SK-N-SH treated with all-trans-retinoic acid at 6 μM for 48 hours (cell line): ENCODE data around the gene FLRT2.

Source experiments
- ATAC-seq: fragments of 200-7000 bp; cut with Tn5 transposase; 3 replicates; pipeline ENCODE4 v1.9.1; 2020; ENCODE audit warnings: mild to moderate bottlenecking, moderate library complexity
- ARNTL ChIP-seq: fragments of 450-650 bp; formaldehyde crosslinking; IDR thresholded peaks from 2 replicates; pipeline ENCODE4 v1.5.0; 2020; ENCODE audit warnings: low read depth, mild to moderate bottlenecking, moderate library complexity, borderline replicate concordance
- BACH2 ChIP-seq: fragments of 250-450 bp; sonication (Bioruptor Pico); IDR thresholded peaks from 2 replicates; pipeline ENCODE4 v1.9.0; 2021; ENCODE audit warnings: mild to moderate bottlenecking, borderline replicate concordance
- CSDC2 ChIP-seq: fragments of 250-450 bp; sonication (Bioruptor Pico); IDR thresholded peaks from 2 replicates; pipeline ENCODE4 v1.5.0; 2020; ENCODE audit warnings: mild to moderate bottlenecking, moderate library complexity
- ESRRG ChIP-seq: fragments of 250-450 bp; sonication (Bioruptor Pico); IDR thresholded peaks from 2 replicates; pipeline ENCODE4 v1.6.1; 2021; ENCODE audit warnings: mild to moderate bottlenecking
- GLIS3 ChIP-seq: fragments of 250-450 bp; sonication (Bioruptor Pico); IDR thresholded peaks from 2 replicates; pipeline ENCODE4 v1.5.0; 2020; ENCODE audit warnings: mild to moderate bottlenecking, moderate library complexity
- ISL1 ChIP-seq: fragments of 250-450 bp; sonication (Bioruptor Pico); IDR thresholded peaks from 2 replicates; pipeline ENCODE4 v2.1.2; 2022; ENCODE audit warnings: mild to moderate bottlenecking, moderate library complexity
- OSR1 ChIP-seq: fragments of 250-450 bp; sonication (Bioruptor Pico); IDR thresholded peaks from 2 replicates; pipeline ENCODE4 v1.8.0; 2022; ENCODE audit warnings: moderate library complexity, mild to moderate bottlenecking, inconsistent platforms
- RARB ChIP-seq: fragments of 250-450 bp; sonication (Bioruptor Pico); IDR thresholded peaks from 2 replicates; pipeline ENCODE4 v1.8.0; 2021; ENCODE audit warnings: mild to moderate bottlenecking, moderate library complexity
- SNAI2 ChIP-seq: fragments of 250-450 bp; sonication (Bioruptor Pico); IDR thresholded peaks from 2 replicates; pipeline ENCODE4 v1.5.0; 2020; ENCODE audit warnings: mild to moderate bottlenecking, moderate library complexity
- TOX ChIP-seq: fragments of 250-450 bp; sonication (Bioruptor Pico); IDR thresholded peaks from 2 replicates; pipeline ENCODE4 v1.8.0; 2021; ENCODE audit warnings: mild to moderate bottlenecking, moderate library complexity, borderline replicate concordance
- ZC3H10 ChIP-seq: fragments of 250-450 bp; sonication (Bioruptor Pico); IDR thresholded peaks from 2 replicates; pipeline ENCODE4 v1.5.1; 2021; ENCODE audit warnings: mild to moderate bottlenecking, moderate library complexity
- ZFP3 ChIP-seq: fragments of 250-450 bp; sonication (Bioruptor Pico); IDR thresholded peaks from 2 replicates; pipeline ENCODE4 v1.5.0; 2020; ENCODE audit warnings: mild to moderate bottlenecking, moderate library complexity
- ZFP30 ChIP-seq: fragments of 450-650 bp; formaldehyde crosslinking; IDR thresholded peaks from 2 replicates; pipeline ENCODE4 v1.5.0; 2022; ENCODE audit warnings: mild to moderate bottlenecking, moderate library complexity
- ZNF565 ChIP-seq: fragments of 450-650 bp; formaldehyde crosslinking; conservative IDR thresholded peaks from 2 replicates; pipeline ENCODE4 v1.5.0; 2020; ENCODE audit warnings: low read depth, mild to moderate bottlenecking, moderate library complexity
- ZNF70 ChIP-seq: fragments of 450-650 bp; formaldehyde crosslinking; IDR thresholded peaks from 2 replicates; pipeline ENCODE4 v1.5.0; 2020; ENCODE audit warnings: mild to moderate bottlenecking, moderate library complexity
- ZNF8 ChIP-seq: fragments of 450-650 bp; formaldehyde crosslinking; IDR thresholded peaks from 2 replicates; pipeline ENCODE4 v1.5.0; 2020; ENCODE audit warnings: mild to moderate bottlenecking, moderate library complexity
- TF ChIP-seq, protein P1 (sequence below): fragments of 250-450 bp; sonication (Bioruptor Pico); IDR thresholded peaks from 2 replicates; pipeline ENCODE4 v1.8.0; 2021; ENCODE audit warnings: low read depth, mild to moderate bottlenecking, moderate library complexity, borderline replicate concordance
- TF ChIP-seq, protein P2 (sequence below): fragments of 250-450 bp; sonication (Bioruptor Pico); IDR thresholded peaks from 2 replicates; pipeline ENCODE4 v1.8.0; 2020; ENCODE audit warnings: mild to moderate bottlenecking, moderate library complexity, borderline replicate concordance
- TF ChIP-seq, protein P3 (sequence below): fragments of 250-450 bp; sonication (Bioruptor Pico); IDR thresholded peaks from 2 replicates; pipeline ENCODE4 v1.5.0; 2020; ENCODE audit warnings: mild to moderate bottlenecking, moderate library complexity
- TF ChIP-seq, protein P4 (sequence below): fragments of 250-450 bp; sonication (Bioruptor Pico); IDR thresholded peaks from 2 replicates; pipeline ENCODE4 v1.5.1; 2021; ENCODE audit warnings: mild to moderate bottlenecking, moderate library complexity

The FLRT2 gene

DNA sequence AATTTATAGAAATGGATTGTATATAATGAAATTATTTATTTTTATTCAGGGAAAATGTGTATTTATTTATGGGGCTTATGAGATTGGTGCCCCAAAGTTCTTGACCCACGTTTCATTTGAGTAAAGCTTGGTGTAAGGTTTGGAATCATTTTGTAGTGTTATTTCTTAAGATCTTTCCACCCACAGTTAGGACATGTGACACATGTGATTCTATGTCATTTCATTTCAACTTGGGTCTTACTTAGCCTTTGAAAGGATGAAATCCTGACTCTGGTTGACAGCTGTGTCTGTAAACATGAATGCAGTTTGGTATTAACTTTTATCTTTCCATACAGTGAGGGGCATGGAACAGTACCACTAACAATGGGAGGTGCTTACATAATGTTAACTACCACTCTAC, 51.7 kb downstream of the FLRT2 start:
- TF ChIP-seq, protein P1, sequence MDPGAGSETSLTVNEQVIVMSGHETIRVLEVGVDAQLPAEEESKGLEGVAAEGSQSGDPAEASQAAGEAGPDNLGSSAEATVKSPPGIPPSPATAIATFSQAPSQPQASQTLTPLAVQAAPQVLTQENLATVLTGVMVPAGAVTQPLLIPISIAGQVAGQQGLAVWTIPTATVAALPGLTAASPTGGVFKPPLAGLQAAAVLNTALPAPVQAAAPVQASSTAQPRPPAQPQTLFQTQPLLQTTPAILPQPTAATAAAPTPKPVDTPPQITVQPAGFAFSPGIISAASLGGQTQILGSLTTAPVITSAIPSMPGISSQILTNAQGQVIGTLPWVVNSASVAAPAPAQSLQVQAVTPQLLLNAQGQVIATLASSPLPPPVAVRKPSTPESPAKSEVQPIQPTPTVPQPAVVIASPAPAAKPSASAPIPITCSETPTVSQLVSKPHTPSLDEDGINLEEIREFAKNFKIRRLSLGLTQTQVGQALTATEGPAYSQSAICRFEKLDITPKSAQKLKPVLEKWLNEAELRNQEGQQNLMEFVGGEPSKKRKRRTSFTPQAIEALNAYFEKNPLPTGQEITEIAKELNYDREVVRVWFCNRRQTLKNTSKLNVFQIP = no peak
- TF ChIP-seq ZFP3 (CRISPR knock-in tag) (no peak), CSDC2 (CRISPR knock-in tag) (no peak), ZNF70 (CRISPR knock-in tag) (no peak), OSR1 (CRISPR knock-in tag) (no peak)
- ATAC-seq = no peak

DNA sequence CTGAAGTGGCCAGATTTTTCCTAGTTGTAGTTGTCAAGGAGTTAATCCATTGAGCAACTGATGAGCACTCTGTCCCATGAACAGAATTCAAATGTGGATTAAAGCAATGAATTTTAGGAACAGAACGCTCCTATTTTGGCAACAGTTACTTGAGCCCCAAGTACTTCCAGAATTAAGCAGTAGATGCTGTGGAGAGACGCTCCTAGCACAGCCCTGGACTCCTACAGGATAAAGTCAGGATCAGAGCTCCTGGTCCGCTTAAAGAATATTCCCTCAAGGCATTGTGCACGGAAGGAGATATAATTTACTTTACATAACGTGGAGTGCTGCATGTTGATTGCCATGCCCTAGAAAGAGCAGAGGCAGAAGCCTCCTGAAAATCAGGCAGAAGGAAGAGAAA, 53.4 kb downstream of the FLRT2 start:
- TF ChIP-seq BACH2 (CRISPR knock-in tag) = no peak
- TF ChIP-seq, all 23 proteins: peak for 0
- ATAC-seq = no peak

DNA sequence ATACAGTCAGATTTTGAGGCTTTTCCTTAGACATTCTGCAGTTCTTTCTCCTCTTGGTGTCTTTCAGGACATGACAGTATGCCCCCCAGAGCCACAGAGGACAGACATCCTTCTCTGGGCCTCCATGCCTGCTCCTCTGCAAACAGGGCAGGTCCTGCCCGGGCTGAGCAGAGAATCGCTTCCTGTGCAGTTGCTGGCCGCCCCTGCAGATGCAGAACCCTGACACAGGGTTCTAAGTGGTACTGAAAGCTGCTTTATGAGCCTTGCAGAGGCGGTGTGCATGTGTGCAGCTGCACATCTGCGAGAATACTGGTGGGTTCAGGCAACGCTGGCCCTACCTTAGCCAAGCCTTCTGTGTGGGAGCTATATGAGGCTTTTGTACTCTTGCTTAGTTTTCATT, 54.5 kb downstream of the FLRT2 start:
- TF ChIP-seq ZNF70 (CRISPR knock-in tag) (no peak), ZFP3 (CRISPR knock-in tag) (no peak), TOX (no peak), ZNF565 (CRISPR knock-in tag) (no peak), RARB (CRISPR knock-in tag) (no peak), GLIS3 (CRISPR knock-in tag) (no peak)
- TF ChIP-seq, protein P1 = no peak
- TF ChIP-seq, protein P2, sequence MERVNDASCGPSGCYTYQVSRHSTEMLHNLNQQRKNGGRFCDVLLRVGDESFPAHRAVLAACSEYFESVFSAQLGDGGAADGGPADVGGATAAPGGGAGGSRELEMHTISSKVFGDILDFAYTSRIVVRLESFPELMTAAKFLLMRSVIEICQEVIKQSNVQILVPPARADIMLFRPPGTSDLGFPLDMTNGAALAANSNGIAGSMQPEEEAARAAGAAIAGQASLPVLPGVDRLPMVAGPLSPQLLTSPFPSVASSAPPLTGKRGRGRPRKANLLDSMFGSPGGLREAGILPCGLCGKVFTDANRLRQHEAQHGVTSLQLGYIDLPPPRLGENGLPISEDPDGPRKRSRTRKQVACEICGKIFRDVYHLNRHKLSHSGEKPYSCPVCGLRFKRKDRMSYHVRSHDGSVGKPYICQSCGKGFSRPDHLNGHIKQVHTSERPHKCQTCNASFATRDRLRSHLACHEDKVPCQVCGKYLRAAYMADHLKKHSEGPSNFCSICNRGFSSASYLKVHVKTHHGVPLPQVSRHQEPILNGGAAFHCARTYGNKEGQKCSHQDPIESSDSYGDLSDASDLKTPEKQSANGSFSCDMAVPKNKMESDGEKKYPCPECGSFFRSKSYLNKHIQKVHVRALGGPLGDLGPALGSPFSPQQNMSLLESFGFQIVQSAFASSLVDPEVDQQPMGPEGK (CRISPR knock-in tag) = no peak
- peak; percentile 13; the same call in 2 of the 3 replicates for ATAC-seq

DNA sequence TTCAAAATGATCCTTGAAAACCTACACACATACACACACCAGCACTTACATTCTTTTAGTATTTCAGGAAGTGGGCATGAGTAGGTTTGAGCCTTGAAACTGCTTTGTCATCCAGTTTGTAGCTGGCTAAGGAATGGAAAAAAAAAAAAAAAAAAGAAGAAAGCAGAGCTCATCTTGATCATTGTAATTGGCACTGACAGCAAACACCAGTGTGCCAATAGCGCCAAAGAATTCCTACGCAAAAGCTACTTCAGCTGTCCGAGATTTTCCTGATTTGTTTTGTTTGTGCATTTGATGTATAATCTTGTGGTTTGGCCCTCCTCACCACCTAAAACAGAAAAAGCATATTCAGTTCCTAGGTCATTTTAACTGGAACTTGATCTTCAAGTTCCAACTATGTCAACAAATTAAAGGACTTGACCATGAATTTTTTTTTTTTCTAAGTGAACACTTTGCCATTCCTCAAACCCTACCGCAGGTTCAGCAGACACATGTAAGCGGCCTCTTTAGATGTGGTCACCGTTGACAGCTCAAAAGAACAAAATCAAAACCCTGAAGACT, 57.3 kb downstream of the FLRT2 start:
- ATAC-seq = peak; percentile 89
- TF ChIP-seq TOX (peak; percentile 82; the same call in 1 of the 2 replicates), SNAI2 (no peak)
- TF ChIP-seq, protein P3, sequence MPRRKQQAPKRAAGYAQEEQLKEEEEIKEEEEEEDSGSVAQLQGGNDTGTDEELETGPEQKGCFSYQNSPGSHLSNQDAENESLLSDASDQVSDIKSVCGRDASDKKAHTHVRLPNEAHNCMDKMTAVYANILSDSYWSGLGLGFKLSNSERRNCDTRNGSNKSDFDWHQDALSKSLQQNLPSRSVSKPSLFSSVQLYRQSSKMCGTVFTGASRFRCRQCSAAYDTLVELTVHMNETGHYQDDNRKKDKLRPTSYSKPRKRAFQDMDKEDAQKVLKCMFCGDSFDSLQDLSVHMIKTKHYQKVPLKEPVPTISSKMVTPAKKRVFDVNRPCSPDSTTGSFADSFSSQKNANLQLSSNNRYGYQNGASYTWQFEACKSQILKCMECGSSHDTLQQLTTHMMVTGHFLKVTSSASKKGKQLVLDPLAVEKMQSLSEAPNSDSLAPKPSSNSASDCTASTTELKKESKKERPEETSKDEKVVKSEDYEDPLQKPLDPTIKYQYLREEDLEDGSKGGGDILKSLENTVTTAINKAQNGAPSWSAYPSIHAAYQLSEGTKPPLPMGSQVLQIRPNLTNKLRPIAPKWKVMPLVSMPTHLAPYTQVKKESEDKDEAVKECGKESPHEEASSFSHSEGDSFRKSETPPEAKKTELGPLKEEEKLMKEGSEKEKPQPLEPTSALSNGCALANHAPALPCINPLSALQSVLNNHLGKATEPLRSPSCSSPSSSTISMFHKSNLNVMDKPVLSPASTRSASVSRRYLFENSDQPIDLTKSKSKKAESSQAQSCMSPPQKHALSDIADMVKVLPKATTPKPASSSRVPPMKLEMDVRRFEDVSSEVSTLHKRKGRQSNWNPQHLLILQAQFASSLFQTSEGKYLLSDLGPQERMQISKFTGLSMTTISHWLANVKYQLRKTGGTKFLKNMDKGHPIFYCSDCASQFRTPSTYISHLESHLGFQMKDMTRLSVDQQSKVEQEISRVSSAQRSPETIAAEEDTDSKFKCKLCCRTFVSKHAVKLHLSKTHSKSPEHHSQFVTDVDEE (CRISPR knock-in tag) = no peak

DNA sequence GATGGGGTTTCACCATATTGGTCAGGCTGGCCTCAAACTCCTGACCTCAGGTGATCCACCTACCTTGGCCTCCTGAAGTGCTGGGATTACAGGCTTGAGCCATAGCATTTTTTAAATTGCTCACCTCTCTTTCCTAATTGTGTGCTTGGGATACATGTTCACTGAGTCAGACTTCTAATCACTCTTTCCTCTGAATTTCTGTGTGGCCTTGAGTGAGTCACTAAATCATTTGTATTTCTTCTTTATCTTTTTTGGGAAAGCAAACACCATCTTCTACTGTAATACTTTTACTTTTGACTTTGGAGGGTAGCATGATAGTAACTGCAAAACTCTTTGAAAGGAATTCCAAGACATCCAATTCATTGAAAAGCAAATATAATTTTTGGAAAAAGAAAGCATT, 60.8 kb downstream of the FLRT2 start:
- no peak for ATAC-seq
- TF ChIP-seq ESRRG (CRISPR knock-in tag) (no peak), BACH2 (CRISPR knock-in tag) (no peak), ARNTL (no peak), SNAI2 (no peak), ZC3H10 (CRISPR knock-in tag) (no peak), OSR1 (CRISPR knock-in tag) (no peak), ZNF8 (CRISPR knock-in tag) (no peak), ZNF70 (CRISPR knock-in tag) (no peak), ZNF565 (CRISPR knock-in tag) (no peak), ZFP30 (CRISPR knock-in tag) (no peak), RARB (CRISPR knock-in tag) (no peak), ZFP3 (CRISPR knock-in tag) (no peak), ISL1 (CRISPR knock-in tag) (no peak)
- TF ChIP-seq, protein P4, sequence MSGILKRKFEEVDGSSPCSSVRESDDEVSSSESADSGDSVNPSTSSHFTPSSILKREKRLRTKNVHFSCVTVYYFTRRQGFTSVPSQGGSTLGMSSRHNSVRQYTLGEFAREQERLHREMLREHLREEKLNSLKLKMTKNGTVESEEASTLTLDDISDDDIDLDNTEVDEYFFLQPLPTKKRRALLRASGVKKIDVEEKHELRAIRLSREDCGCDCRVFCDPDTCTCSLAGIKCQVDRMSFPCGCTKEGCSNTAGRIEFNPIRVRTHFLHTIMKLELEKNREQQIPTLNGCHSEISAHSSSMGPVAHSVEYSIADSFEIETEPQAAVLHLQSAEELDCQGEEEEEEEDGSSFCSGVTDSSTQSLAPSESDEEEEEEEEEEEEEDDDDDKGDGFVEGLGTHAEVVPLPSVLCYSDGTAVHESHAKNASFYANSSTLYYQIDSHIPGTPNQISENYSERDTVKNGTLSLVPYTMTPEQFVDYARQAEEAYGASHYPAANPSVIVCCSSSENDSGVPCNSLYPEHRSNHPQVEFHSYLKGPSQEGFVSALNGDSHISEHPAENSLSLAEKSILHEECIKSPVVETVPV (CRISPR knock-in tag) = no peak
- TF ChIP-seq, protein P2 (CRISPR knock-in tag) = no peak
- TF ChIP-seq, protein P3 (CRISPR knock-in tag) = no peak
